ENCODE measurements around the gene FKBP10.
A peak's percentile ranks its signal among the peaks of the same experiment; 100 is the strongest.
"Not testable (repeated sequence)": the region's sequence is repeated elsewhere in the genome, so short reads cannot be mapped to it uniquely, and the experiment has no call there.

FKBP10 gene

GRCh38 chr17:41844971-41845370, 32.2 kb downstream of the FKBP10 start:
- DNase-seq = no peak

- DNase-seq = no peak
These were observed 36.0 kb downstream of the FKBP10 start for GRCh38 chr17:41848788-41849187.

- no peak for DNase-seq
These were observed 36.6 kb downstream of the FKBP10 start for GRCh38 chr17:41849251-41849990.

- DNase-seq = not testable (repeated sequence)
These were observed 38.6 kb downstream of the FKBP10 start for GRCh38 chr17:41851382-41851781.

- DNase-seq = no peak
These were observed 47.6 kb downstream of the FKBP10 start for GRCh38 chr17:41860254-41860931.

- no peak for DNase-seq
These were observed 50.5 kb downstream of the FKBP10 start for GRCh38 chr17:41863074-41863848.

- no peak for DNase-seq
These were observed 51.7 kb downstream of the FKBP10 start for GRCh38 chr17:41864498-41864835.

- peak; percentile 85 for DNase-seq
These were observed 52.2 kb downstream of the FKBP10 start, which contains the start of gene KLHL11 for GRCh38 chr17:41864836-41865595. Gene KLHL11 (minus strand): TSS chr17:41865423. CDS start chr17:41865370, 53 bp downstream.

- DNase-seq = no peak
These were observed 52.7 kb downstream of the FKBP10 start for GRCh38 chr17:41865596-41865893.

- DNase-seq = no peak
These were observed 55.8 kb downstream of the FKBP10 start for GRCh38 chr17:41868568-41868967.

- DNase-seq = no peak
These were observed 56.6 kb downstream of the FKBP10 start for GRCh38 chr17:41869426-41869825.

GRCh38 chr17:41870097-41870496, 57.3 kb downstream of the FKBP10 start:
- no peak for DNase-seq

GRCh38 chr17:41870627-41871026, 57.8 kb downstream of the FKBP10 start:
- DNase-seq = no peak

- no peak for DNase-seq
These were observed 59.0 kb downstream of the FKBP10 start for GRCh38 chr17:41871789-41872188.
